Cardiac fibroblast (primary cell): ENCODE results near the gene VGF.
"Not testable (repeated sequence)": the region's sequence is repeated elsewhere in the genome, so short reads cannot be mapped to it uniquely, and the experiment has no call there.

Source experiments
- DNase-seq, 2 donors: peaks; one replicate each; pipeline versions ENCODE4 v3.0.0 to v3.0.0-alpha.2; 2010; ENCODE audit warnings: low read depth in 2 of 2
- H3K4me3 ChIP-seq, 2 donors: replicated peaks in 1 of 2; 1 replicate in 1 of 2; 2 replicates in 1 of 2; pipeline ENCODE4 v1.5.1; 2011; ENCODE audit warnings: low read depth in 2 of 2, low read length in 2 of 2, mild to moderate bottlenecking in 2 of 2, moderate library complexity in 1 of 2
- TF ChIP-seq, protein P1 (sequence below): IDR thresholded peaks from one replicate; pipeline ENCODE4 v1.5.1; 2011; ENCODE audit warnings: low read depth, mild to moderate bottlenecking, low read length, inconsistent platforms

The VGF gene

GRCh38 chr7:101205901-101206664 lies 40.7 kb upstream of the VGF start:
- TF ChIP-seq, protein P1, sequence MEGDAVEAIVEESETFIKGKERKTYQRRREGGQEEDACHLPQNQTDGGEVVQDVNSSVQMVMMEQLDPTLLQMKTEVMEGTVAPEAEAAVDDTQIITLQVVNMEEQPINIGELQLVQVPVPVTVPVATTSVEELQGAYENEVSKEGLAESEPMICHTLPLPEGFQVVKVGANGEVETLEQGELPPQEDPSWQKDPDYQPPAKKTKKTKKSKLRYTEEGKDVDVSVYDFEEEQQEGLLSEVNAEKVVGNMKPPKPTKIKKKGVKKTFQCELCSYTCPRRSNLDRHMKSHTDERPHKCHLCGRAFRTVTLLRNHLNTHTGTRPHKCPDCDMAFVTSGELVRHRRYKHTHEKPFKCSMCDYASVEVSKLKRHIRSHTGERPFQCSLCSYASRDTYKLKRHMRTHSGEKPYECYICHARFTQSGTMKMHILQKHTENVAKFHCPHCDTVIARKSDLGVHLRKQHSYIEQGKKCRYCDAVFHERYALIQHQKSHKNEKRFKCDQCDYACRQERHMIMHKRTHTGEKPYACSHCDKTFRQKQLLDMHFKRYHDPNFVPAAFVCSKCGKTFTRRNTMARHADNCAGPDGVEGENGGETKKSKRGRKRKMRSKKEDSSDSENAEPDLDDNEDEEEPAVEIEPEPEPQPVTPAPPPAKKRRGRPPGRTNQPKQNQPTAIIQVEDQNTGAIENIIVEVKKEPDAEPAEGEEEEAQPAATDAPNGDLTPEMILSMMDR, result no peak
- DNase-seq, result no peak
- no peak overlapping the region for H3K4me3 ChIP-seq

GRCh38 chr7:101203740-101204738 lies 38.7 kb upstream of the VGF start:
- not testable (repeated sequence) for H3K4me3 ChIP-seq
- DNase-seq, result peak; percentile 26 to 48

DNA sequence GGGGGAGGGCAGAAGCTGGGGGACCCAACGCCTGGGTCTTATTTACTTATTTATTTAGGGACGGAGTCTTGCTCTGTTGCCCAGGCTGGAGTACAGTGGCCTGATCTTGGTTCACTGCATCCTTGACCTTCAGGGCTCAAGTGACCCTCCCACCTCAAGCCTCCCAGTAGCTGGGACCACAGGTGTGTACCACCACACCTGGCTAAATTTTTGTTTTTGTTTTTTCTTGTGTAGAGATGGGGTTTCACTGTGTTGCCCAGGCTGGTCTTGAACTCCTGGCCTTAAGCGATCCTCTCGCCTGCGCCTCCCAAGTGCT lies 37.2 kb upstream of the VGF start:
- DNase-seq, result no peak
- no peak overlapping the region for H3K4me3 ChIP-seq
- TF ChIP-seq, protein P1, result no peak

DNA sequence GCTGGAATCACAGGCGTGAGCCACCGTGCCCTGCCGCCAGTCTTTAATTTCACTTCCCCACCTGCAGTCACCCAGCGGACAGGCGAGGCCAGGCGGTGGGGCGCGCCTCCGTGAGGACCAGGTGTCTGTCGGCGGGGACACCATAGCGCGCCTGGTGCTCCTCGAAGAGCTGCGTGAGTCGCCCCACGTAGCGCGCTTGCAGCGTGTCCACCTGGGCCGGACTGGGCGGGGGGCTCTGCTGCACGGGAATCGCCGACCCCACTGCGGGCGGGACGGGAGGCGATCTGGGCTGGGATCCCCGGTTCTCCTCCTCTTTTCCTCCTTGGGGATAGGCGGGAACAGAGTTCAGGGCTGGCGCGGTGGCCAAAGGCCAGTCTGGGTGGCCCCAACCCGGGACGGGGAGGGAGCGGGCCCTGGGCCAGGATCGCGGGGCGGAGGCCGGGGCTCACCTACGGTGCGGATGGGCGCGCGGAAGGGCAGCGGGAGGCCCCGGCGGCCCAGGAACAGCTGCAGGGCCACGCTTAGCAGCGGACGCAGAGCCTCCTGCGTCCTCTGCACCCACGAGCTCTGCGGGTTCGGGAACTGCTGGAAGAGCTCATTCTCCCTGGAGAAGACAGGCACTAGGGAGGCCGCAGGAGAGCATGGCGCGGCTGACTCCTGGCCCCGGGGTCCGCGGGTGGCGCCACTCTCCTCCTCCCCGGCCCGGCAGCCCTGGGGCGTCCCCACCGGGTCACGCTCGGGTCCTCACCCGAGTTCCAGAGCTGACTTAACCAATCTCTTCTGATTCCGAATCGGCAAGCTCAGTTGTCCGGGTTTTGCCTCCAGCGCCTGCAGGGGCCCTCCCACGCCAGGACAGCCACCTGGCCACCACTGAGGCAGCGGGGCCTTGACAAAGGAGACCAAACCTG lies 36.6 kb upstream of the VGF start:
- TF ChIP-seq, protein P1, result no peak
- no peak overlapping the region for H3K4me3 ChIP-seq
- no peak for DNase-seq

- TF ChIP-seq, protein P1, result no peak
- no peak within 1 kb of the TSS for H3K4me3 ChIP-seq
- DNase-seq, result no peak
Observed at GRCh38 chr7:101200862-101201599, 35.7 kb upstream of the VGF start, which contains the start of gene MOGAT3. TSS of gene MOGAT3 (minus strand) at chr7:101201036. CDS start at chr7:101200854, 182 bp downstream.

DNA sequence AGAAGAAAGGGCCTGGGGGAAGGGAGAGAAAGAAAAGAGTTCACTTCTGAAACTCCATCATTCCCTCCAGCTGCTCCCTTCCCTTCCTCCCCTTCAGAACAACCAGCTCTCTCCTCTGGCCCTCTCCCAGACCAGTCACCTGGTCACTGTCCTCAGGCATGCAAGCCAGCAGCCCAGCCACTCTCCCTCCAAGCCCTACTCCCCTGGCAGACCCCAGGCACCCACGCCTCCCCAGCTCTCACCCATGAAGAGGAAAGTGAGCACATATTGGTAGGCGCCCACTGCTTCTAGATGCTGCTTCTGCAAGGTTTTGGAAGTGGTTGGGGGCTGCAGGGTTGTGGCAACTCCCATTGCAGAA lies 35.1 kb upstream of the VGF start:
- TF ChIP-seq, protein P1, result no peak
- no peak overlapping the region for H3K4me3 ChIP-seq
- DNase-seq, result no peak

DNA sequence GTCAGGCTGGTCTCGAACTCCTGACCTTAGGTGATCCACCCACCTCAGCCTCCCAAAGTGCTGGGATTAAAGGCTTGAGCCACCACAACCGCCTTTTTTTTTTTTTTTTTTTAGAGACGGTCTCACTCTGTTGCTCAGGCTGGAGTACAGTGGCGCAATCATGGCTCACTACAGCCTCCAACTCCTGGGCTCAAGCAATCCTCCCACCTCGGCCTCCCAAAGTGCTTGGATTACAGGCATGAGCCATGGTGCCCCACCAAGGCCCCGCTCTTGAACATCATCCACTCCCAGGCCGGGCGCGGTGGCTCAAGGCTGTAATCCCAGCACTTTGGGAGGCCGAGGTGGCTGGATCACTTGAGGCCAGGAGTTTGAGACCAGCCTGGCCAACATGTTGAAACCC lies 34.2 kb upstream of the VGF start:
- H3K4me3 ChIP-seq, DNase-seq: not testable (repeated sequence)
